ENCODE data around the gene NAPA. TPM values are rescaled to one million over a fixed set of nuclear protein-coding genes. Genes with fewer than 3 reads are reported as not detected.
A peak's percentile ranks its signal among the peaks of the same experiment; 100 is the strongest.

The NAPA gene
- total and polyA plus RNA-seq, 2 of the 13 experiments (the other 11 are each of a cell fraction or from before 2014, with no cell fraction given), result 32.6 to 65.9 TPM

- no peak for TF ChIP-seq ZNF280B (CRISPR knock-in tag; IDR thresholded peaks at IDR 0.05; ENCODE audit: borderline replicate concordance)
- no peak for TF ChIP-seq ZNF432 (CRISPR knock-in tag; IDR thresholded peaks at IDR 0.05; ENCODE audit: borderline replicate concordance)
- peak; percentile 29; the same call in 1 of the 2 replicates for TF ChIP-seq ZNF784 (CRISPR knock-in tag; IDR thresholded peaks at IDR 0.05; ENCODE audit: borderline replicate concordance)
- peak; percentile 60 for TF ChIP-seq MEIS2 (CRISPR knock-in tag; IDR thresholded peaks at IDR 0.05)
- TF ChIP-seq SMAD9 (CRISPR knock-in tag; IDR thresholded peaks at IDR 0.05), result no peak
- no peak for TF ChIP-seq KLF9 (CRISPR knock-in tag; IDR thresholded peaks at IDR 0.05; ENCODE audit: low read depth)
- peak; percentile 64 for TF ChIP-seq SP2 (CRISPR knock-in tag; IDR thresholded peaks at IDR 0.05)
- TF ChIP-seq ZNF281 (CRISPR knock-in tag; IDR thresholded peaks at IDR 0.05; ENCODE audit: borderline replicate concordance), result peak; percentile 12; the same call in 1 of the 2 replicates
- no peak for TF ChIP-seq U2AF1 (optimal IDR thresholded peaks at IDR 0.05; ENCODE audit: low read depth, low read length)
- no peak for TF ChIP-seq ZNF225 (CRISPR knock-in tag; IDR thresholded peaks at IDR 0.05)
- TF ChIP-seq TFE3 (CRISPR knock-in tag; IDR thresholded peaks at IDR 0.05), result peak; percentile 96
- 0 out of 2 replicates have a peak, but pooled peaks have one; percentile 29 for TF ChIP-seq SIN3B (IDR thresholded peaks at IDR 0.05; ENCODE audit: low read length)
- TF ChIP-seq E2F1 (CRISPR knock-in tag; IDR thresholded peaks at IDR 0.05), result peak; percentile 69; the same call in 1 of the 2 replicates
- TF ChIP-seq ZNF256 (CRISPR knock-in tag; conservative IDR thresholded peaks at IDR 0.05), result peak; percentile 12; the same call in 1 of the 2 replicates
Measured at GRCh38 chr19:47514869-47515588, at the start of gene NAPA (continued).
